Transverse colon (tissue), 4 donors: ENCODE results near the gene MED27. TPM values are rescaled to one million over a fixed set of nuclear protein-coding genes. Genes with fewer than 3 reads are reported as not detected.

ENCODE experiments used
- DNase-seq: peaks from one replicate; pipeline ENCODE4 v3.0.0-alpha.2; 2019
- H3K27ac ChIP-seq, 4 donors: fragments of 200-600 bp; sonication (generic); 2 replicates each; pipeline ENCODE4 v1.5.1; 2016 to 2018; ENCODE audit warnings: inconsistent platforms in 4 of 4
- H3K27me3 ChIP-seq: fragments of 200-600 bp; sonication (generic); 2 replicates; pipeline ENCODE4 v1.5.1; 2017; ENCODE audit warnings: inconsistent platforms
- H3K36me3 ChIP-seq, 4 donors: fragments of 200-600 bp; sonication (generic); 2 replicates each; pipeline ENCODE4 v1.5.1; 2017 to 2019; ENCODE audit warnings: inconsistent platforms in 4 of 4
- H3K4me1 ChIP-seq, 4 donors: fragments of 200-600 bp; sonication (generic); 2 replicates each; pipeline ENCODE4 v1.5.1; 2017 to 2020; ENCODE audit warnings: inconsistent platforms in 4 of 4
- H3K4me3 ChIP-seq, 4 donors: fragments of 200-600 bp; sonication (generic); 1 replicate in 1 of 4; 2 replicates in 3 of 4; pipeline versions ENCODE4 v1.5.1 to v1.6.1; 2017 to 2019; ENCODE audit warnings: inconsistent platforms in 4 of 4
- H3K9me3 ChIP-seq, 2 donors: fragments of 200-600 bp; sonication (generic); 2 replicates each; pipeline ENCODE4 v1.5.1; 2017 to 2019; ENCODE audit warnings: inconsistent platforms in 2 of 2
- CTCF ChIP-seq, 5 experiments: fragments of 200-600 bp in 3 of 5; fragments of 450-650 bp in 2 of 5; sonication (generic) in 3 of 5; IDR thresholded peaks; 1 replicate in 2 of 5; 2 replicates in 3 of 5; pipeline ENCODE4 v1.5.1; 2016 to 2017; ENCODE audit warnings: antibody characterized with exemption in 5 of 5, inconsistent platforms in 3 of 5, mild to moderate bottlenecking in 2 of 5, moderate library complexity in 1 of 5
- EP300 ChIP-seq: sonication (generic); formaldehyde crosslinking; IDR thresholded peaks from one replicate; pipeline ENCODE4 v1.6.1; 2017; ENCODE audit warnings: antibody characterized with exemption, low read depth
- POLR2A ChIP-seq: fragments of 450-650 bp; IDR thresholded peaks from one replicate; pipeline ENCODE4 v1.6.1; 2016; ENCODE audit warnings: antibody characterized with exemption, mild to moderate bottlenecking, moderate library complexity
- POLR2AphosphoS5 ChIP-seq, 3 donors: sonication (generic); formaldehyde crosslinking; IDR thresholded peaks; one replicate each; pipeline ENCODE4 v1.6.1; 2016; ENCODE audit warnings: antibody characterized with exemption in 3 of 3
- WGBS, 2 donors: methylation state at CpG; one replicate each; pipeline ENCODE4 v1.1.5; 2018; ENCODE audit warnings: low coverage in 1 of 2; 5-methylcytosine and 5-hydroxymethylcytosine counted together
- in situ Hi-C, 4 donors: fragments of 200-750 bp; cut with MboI; loops; one replicate each; pipeline versions ENCODE4 v1.15.0 to v1.15.1; 2017; ENCODE audit warnings: low sequenced_read_pairs in 3 of 4, low pct_ligation_motif_present in 1 of 4, low pct_unique_long_range_greater_than_20kb in 1 of 4
- intact Hi-C: fragments of 100-400 bp; cut with DNase I; formaldehyde crosslinking; loops from one replicate; pipeline ENCODE4 v1.15.1; 2023; ENCODE audit warnings: low total_unique reads
- total RNA-seq, 4 donors: library from RNA; depleted of rRNA; stranded (reverse); fragments of >200 nt; gene quantifications; one replicate each; pipeline ENCODE4 v1.1.0, GENCODE V29; 2016

MED27 gene
- total RNA-seq, 4 donors from 2014 or later: 2.6 to 12.6 (median 7.1) TPM

DNA sequence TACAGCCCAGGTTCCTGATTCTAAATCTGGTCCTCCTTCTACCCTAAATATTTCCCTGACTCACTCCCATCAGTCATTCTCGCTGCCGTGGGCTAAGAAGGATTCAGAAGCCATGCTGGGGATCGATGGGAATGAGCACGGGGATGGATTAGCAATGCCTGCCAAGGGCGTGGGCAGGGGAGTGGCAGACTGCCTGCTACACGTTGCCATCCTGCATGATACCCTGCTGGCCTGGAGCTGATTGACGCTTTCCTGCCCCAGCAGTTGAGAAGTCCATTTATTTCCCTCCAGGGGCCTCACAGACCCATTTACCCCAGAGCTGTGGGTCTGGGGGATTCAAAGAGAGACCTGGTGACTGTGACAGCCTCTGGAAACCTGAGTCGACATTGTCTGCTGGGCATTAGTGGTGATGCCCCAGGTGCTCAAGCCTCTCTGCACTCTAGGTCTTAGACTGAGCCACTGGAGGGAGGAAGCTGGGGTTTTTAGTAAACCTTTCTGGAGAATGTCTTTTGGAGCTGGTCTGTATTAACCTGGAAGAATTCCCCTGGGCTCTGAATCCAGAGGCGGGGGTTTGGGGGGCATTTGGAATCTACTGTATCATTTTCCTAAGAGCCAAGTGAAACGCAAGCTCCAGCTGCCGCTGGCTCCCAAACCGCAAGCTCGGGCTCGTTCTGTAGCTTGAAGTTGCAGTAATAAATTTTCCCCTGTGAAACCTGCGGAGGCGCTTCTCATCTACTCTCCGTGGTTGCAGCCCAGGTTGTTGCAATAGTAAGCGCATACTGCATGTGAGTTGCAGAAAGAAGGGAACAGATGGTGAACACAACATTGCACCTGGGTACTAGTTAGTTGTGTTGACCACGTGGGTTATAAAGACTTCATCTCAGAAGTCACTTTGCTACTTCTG, 263.4 kb downstream of the MED27 start:
- Histone ChIP-seq H3K27ac (no peak overlapping the region), H3K27me3 (peaks cover 63% of the 10 kb centered on the region)

GRCh38 chr9:131814707-131815106, 265.0 kb downstream of the MED27 start:
- intact Hi-C loops: no loop called here
- in situ Hi-C loops: no loop called here
- 91% methylated on average over 6 of the region's 6 CpGs; no CpG with 5 or more reads in 1 of the 2 donors for WGBS, 2 donors
- Histone ChIP-seq H3K4me1 (no peaks in the 10 kb centered on the region), H3K36me3 (no peaks in the 10 kb centered on the region), H3K27me3 (peaks cover 57% of the 10 kb centered on the region), H3K9me3 (no peaks in the 10 kb centered on the region), H3K4me3 (no peak overlapping the region), H3K27ac (no peak overlapping the region)
- TF ChIP-seq POLR2A (no peak), CTCF (IDR thresholded peaks at IDR 0.05) (no peak), EP300 (no peak), POLR2AphosphoS5 (IDR thresholded peaks at IDR 0.05) (no peak)
- DNase-seq: no peak

More for the DNA sequence above, 263.4 kb downstream of the MED27 start:
- DNase-seq: no peak
- in situ Hi-C loops: no loop called here
- no peak for TF ChIP-seq POLR2A
- TF ChIP-seq POLR2AphosphoS5 (IDR thresholded peaks at IDR 0.05): no peak
- no peak for TF ChIP-seq CTCF (IDR thresholded peaks at IDR 0.05)
- intact Hi-C loops: no loop called here
- no peaks in the 10 kb centered on the region for H3K4me1 ChIP-seq
- H3K9me3 ChIP-seq: no peaks in the 10 kb centered on the region
- WGBS, 2 donors: 52% methylated on average over 19 of the region's 19 CpGs; no CpG with 5 or more reads in 1 of the 2 donors
- H3K36me3 ChIP-seq: no peaks in the 10 kb centered on the region
- H3K4me3 ChIP-seq: no peak overlapping the region

- H3K27me3 ChIP-seq: peaks cover 63% of the 10 kb centered on the region
- in situ Hi-C loops (no loop called here), intact Hi-C loops (no loop called here)
- H3K4me1 ChIP-seq: no peaks in the 10 kb centered on the region
- H3K27ac ChIP-seq: no peak overlapping the region
- 72% methylated on average over 8 of the region's 9 CpGs; no CpG with 5 or more reads in 1 of the 2 donors for WGBS, 2 donors
- H3K4me3 ChIP-seq: no peak overlapping the region
- no peak for DNase-seq
- no peaks in the 10 kb centered on the region for H3K9me3 ChIP-seq
- H3K36me3 ChIP-seq: no peaks in the 10 kb centered on the region
- TF ChIP-seq POLR2AphosphoS5 (IDR thresholded peaks at IDR 0.05) (no peak), CTCF (IDR thresholded peaks at IDR 0.05) (no peak), EP300 (no peak), POLR2A (no peak)
Observed at GRCh38 chr9:131813116-131813515, 266.6 kb downstream of the MED27 start.

DNA sequence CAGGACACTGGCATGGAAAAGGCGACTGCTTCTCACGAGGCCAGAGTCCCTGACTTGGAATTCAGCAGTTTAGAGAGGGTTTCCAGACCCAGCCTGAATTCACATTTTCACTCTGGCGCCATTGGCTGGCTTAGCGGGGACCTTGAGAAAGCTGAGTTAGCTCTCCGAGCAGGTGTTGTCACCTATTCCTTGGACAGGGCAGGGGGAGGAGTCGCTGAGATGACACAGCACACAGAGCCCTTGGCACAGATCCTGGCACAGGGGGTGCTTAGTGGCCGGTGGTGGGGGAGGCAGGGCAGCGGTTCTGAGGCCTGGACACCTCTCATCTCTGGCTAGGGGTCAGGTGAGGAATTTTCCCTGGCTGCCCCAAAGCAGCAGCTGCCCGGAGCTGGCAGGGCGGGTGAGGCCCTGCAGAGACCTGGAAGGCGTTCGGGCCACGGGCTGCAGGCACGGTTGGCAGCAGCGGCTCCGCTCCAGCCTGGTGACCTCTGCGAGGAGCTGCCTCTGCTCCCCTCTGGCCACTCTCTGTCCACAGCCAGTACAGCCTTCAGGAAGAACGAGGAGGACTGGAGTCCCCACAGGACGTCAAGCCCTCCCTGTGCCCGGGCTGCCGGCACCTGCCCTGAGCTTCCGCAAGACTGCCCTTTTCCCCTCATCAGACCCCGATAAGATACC, 267.4 kb downstream of the MED27 start:
- TF ChIP-seq CTCF (IDR thresholded peaks at IDR 0.05): no peak
- no peak for TF ChIP-seq EP300
- TF ChIP-seq POLR2A: no peak
- TF ChIP-seq POLR2AphosphoS5 (IDR thresholded peaks at IDR 0.05): no peak
- no peaks in the 10 kb centered on the region for H3K36me3 ChIP-seq
- H3K27me3 ChIP-seq: peaks cover 69% of the 10 kb centered on the region
- no peaks in the 10 kb centered on the region for H3K9me3 ChIP-seq
- DNase-seq: no peak
- no peak overlapping the region for H3K27ac ChIP-seq
- WGBS, 2 donors: 81 to 90% methylated on average over 2 to 23 of the region's 23 CpGs
- intact Hi-C loops (no loop called here), in situ Hi-C loops (no loop called here)
- H3K4me3 ChIP-seq: no peak overlapping the region
- no peaks in the 10 kb centered on the region for H3K4me1 ChIP-seq
